Erythroblast (primary cell): ENCODE measurements around the gene ZBTB7C.

Experiments
- GATA1 ChIP-seq: IDR thresholded peaks from 2 replicates; pipeline ENCODE4 v1.6.1; 2011; ENCODE audit warnings: low read depth, mild to moderate bottlenecking, control low read depth, low read length, moderate library complexity
- POLR2A ChIP-seq: IDR thresholded peaks from 2 replicates; pipeline ENCODE4 v1.6.1; 2011; ENCODE audit warnings: mild to moderate bottlenecking, low read length

DNA sequence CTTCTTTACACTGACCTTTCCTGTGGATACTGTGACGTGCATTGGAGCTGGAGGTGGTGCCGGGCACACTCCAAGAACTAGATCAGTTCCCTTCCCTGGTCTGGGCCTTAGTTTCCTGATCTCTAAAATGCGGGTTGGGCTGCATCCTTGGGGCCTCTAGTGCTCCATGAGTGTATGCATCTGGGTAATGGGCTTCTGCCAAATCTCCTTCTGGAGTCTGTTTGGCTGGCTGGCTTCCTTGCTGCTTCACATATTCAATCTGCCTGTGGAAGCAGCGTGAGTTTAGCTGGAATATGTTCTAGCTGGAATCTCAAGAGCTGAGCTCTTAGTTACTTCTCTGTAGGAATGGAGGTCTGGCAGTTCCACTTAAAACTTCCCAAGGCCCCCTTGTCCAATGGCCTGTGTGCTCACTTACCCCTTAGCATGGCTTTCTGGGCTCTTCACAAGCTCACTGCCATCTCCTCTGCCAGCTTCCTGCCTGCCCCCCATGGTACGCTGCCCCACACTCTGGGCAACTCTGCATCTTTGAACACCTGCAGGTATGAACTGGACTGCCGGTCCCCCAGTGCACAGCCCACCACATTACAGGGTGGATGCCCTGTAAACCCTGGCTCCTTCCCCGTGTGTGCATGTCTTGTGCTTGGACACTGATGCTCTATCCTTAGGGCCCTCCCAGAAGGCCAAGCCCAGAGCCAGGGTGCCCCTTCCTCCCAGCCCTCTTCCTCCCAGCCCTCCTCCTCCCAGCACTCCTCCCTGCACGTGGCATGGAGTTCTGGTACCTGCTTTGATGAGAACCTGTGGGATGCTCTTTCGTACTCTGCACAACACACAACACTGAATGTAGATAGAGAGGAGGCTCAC, 375.2 kb downstream of the ZBTB7C start:
- TF ChIP-seq POLR2A, result no peak
- TF ChIP-seq GATA1, result no peak
